GM19438 (cell line): Measurements from ENCODE around the gene RNPEPL1.

ENCODE experiments used
- ATAC-seq: cut with Tn5 transposase; IDR thresholded peaks from one replicate; pipeline ENCODE4 v1.9.1; 2021; ENCODE audit warnings: low read depth; ENCODE audit not compliant: unreplicated experiment

Gene RNPEPL1

GRCh38 chr2:240588669-240589068 is 20.4 kb downstream of the RNPEPL1 start:
- ATAC-seq, result no peak

GRCh38 chr2:240589375-240589774 is 21.1 kb downstream of the RNPEPL1 start:
- no peak for ATAC-seq

- ATAC-seq, result no peak
These were observed 21.7 kb downstream of the RNPEPL1 start for GRCh38 chr2:240589850-240590525.

- ATAC-seq, result no peak
These were observed 22.4 kb downstream of the RNPEPL1 start for GRCh38 chr2:240590681-240591111.

DNA sequence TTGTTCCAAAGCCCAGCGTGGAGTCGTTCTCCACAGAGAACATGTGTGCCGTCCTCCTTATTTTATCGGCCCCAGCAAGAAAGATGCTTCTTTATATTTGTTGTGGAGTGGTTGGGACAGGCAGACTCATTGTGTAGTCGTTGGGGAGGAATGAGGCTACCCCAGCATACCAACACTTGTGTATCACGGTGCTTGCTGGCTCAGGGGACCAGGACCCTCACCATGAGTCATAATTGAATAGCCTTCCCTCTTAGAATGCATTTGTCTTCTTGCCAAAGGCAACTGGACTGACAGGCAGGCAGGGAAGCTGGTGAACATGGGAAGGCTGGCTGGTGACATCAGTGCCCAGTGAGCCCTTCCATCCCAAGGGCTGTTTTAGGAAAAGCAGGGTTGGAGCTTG is 22.9 kb downstream of the RNPEPL1 start:
- no peak for ATAC-seq

DNA sequence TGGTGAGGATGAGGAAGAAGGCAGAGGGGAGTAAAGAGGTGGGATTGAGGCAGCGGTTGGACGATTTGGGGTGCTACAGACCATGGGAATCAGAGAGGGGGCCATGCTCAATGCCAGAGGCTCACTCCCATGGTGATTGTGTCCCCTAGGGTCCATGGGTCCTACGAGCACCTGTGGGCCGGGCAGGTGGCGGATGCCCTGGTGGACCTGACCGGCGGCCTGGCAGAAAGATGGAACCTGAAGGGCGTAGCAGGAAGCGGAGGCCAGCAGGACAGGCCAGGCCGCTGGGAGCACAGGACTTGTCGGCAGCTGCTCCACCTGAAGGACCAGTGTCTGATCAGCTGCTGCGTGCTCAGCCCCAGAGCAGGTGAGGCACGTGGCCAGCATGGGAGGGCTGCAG is 23.5 kb downstream of the RNPEPL1 start:
- ATAC-seq, result no peak

GRCh38 chr2:240593026-240593702 is 24.9 kb downstream of the RNPEPL1 start:
- no peak for ATAC-seq

GRCh38 chr2:240593703-240594451 is 25.6 kb downstream of the RNPEPL1 start:
- ATAC-seq, result no peak

GRCh38 chr2:240594511-240595380 is 26.5 kb downstream of the RNPEPL1 start:
- no peak for ATAC-seq

GRCh38 chr2:240595381-240596079 is 27.2 kb downstream of the RNPEPL1 start:
- no peak for ATAC-seq

DNA sequence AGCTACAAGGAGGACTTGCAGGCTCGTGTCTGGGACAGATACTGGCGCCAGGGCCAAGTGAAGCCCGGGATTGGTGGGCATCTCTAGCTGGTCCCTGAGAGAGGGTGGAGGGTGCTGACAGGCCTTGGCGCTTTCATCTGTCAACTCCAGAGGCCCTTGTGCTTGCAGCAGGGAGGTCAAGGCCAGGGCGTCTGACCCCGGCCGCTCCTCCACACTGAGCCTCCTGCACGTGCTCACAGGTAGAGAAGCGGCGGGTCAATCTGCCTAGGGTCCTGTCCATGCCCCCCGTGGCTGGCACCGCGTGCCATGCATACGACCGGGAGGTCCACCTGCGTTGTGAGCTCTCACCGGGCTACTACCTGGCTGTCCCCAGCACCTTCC is 27.8 kb downstream of the RNPEPL1 start:
- ATAC-seq, result no peak

GRCh38 chr2:240596491-240596931 is 28.2 kb downstream of the RNPEPL1 start:
- ATAC-seq, result no peak

GRCh38 chr2:240597054-240597418 is 28.8 kb downstream of the RNPEPL1 start:
- no peak for ATAC-seq

- ATAC-seq, result no peak
These were observed 29.3 kb downstream of the RNPEPL1 start for GRCh38 chr2:240597419-240598181.

- no peak for ATAC-seq
These were observed 30.1 kb downstream of the RNPEPL1 start for GRCh38 chr2:240598311-240598911.

DNA sequence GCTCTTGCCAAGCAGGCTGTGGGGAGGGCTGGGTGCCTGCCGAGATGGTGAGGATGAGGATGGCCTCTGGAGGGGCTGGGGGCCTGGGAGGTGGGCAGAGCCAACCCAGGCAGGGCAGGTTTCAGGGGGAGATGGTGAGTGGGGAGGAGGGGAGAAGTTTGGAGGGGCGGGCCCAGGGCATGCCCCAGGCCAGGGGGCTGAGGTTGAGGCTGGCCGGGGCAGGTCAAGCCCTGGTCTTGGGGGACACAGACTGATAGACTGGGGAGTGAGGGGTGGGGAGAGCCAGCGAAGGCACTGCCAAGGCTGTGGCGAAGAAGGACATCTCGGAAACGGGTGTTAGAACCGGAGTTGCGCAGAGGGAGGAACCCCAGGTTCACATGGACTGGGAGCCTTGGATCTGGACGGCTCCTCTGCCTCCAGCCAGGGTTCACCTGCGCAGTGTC is 30.9 kb downstream of the RNPEPL1 start:
- ATAC-seq, result no peak

DNA sequence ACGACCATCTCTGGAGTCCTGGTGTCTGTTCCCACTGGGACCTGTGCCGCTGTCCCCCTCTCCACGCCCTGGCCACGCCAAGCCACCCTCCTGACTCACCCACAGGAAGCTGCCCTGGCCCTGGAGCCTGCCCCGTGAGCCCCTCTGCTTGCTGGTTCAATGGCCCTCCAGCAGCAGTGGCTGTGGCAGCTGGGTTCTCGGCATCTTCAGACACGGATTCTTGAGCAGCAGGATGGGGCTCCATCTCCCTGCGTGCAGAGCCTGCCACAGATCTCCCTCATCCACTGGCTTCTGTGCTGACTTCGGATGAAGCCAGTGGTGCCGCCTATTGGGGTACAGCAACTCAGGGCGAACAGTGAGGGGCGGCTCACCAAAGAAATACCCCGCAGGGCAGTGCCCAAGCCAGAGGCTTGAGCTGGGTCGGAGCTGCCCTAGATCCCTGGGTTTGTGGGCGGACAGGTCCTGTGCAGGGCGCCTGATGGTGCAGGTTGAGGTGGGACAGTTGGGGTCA is 32.2 kb downstream of the RNPEPL1 start:
- ATAC-seq, result no peak

- ATAC-seq, result no peak
These were observed 33.0 kb downstream of the RNPEPL1 start for GRCh38 chr2:240601061-240601830.
